HepG2 (cell line): Measurements from ENCODE around the gene TRIM62. TPM values are rescaled to one million over a fixed set of nuclear protein-coding genes. Genes with fewer than 3 reads are reported as not detected.
"Not testable (repeated sequence)": the region's sequence is repeated elsewhere in the genome, so short reads cannot be mapped to it uniquely, and the experiment has no call there.

Source experiments
- ATAC-seq: fragments of 200-7000 bp; cut with Tn5 transposase; 3 replicates; pipeline ENCODE4 v1.9.1; 2020; ENCODE audit warnings: mild to moderate bottlenecking, moderate library complexity
- BruUV-seq: library from RNA; stranded (reverse); fragments of 400-500 nt; replicated peaks from 2 replicates; lab custom pipeline; 2021; lab: Mats Ljungman, UMichigan
- CTCF ChIA-PET: fragments of 300-600 bp; formaldehyde crosslinking; extraction: SDS; loops from one replicate; lab custom pipeline; 2021; ENCODE audit warnings: low total read pairs, inconsistent platforms, low intra/inter-chr PET ratio; lab: Yijun Ruan, JAX
- POLR2A ChIA-PET: fragments of 350-600 bp; sonication (Branson Sonifier 250); formaldehyde crosslinking; loops from one replicate; lab custom pipeline; 2020; ENCODE audit warnings: antibody characterized with exemption, inconsistent platforms; lab: Yijun Ruan, JAX
- DNase-seq: peaks from one replicate; pipeline ENCODE4 v3.0.0-alpha.2; 2015; ENCODE audit warnings: low spot score
- FAIRE-seq: peaks from 3 replicates; lab custom pipeline; 2011; peaks lifted over from hg19 to GRCh38; lab: Jason Lieb, UNC
- H2AFZ ChIP-seq: one replicate; pipeline ENCODE4 v1.6.1; 2011; ENCODE audit warnings: low read length, inconsistent platforms
- H3K27ac ChIP-seq: fragments of 300-600 bp; 3 replicates; pipeline ENCODE4 v1.8.0; 2011; ENCODE audit warnings: mixed run types, mild to moderate bottlenecking, mixed read lengths, low read length, inconsistent platforms; ENCODE audit not compliant: insufficient read depth; ENCODE audit errors: extremely low read length
- H3K27me3 ChIP-seq, 2 experiments: fragments of 200-600 bp in 1 of 2; 2 replicates in 1 of 2; 3 replicates in 1 of 2; pipeline versions ENCODE4 v1.6.0 to v1.8.0; 2011; ENCODE audit warnings: low read length in 2 of 2, mild to moderate bottlenecking in 2 of 2, moderate library complexity in 2 of 2, inconsistent platforms in 1 of 2; ENCODE audit not compliant: insufficient read depth in 2 of 2, control insufficient read depth in 1 of 2
- H3K36me3 ChIP-seq, 2 experiments: fragments of 200-600 bp in 1 of 2; replicated peaks in 1 of 2; 2 replicates in 1 of 2; 3 replicates in 1 of 2; pipeline versions ENCODE4 v1.5.1 to v1.8.0; 2011; ENCODE audit warnings: low read length in 2 of 2, inconsistent platforms in 1 of 2; ENCODE audit not compliant: insufficient read depth in 2 of 2, control insufficient read depth in 1 of 2
- H3K4me1 ChIP-seq: 2 replicates; pipeline ENCODE4 v1.5.1; 2012; ENCODE audit warnings: low read length, inconsistent platforms; ENCODE audit not compliant: insufficient read depth
- H3K4me2 ChIP-seq: 2 replicates; pipeline ENCODE4 v1.6.0; 2011; ENCODE audit warnings: low read depth, low read length, inconsistent platforms
- H3K4me3 ChIP-seq, 3 experiments: fragments of 200-600 bp in 1 of 3; sonication (generic), shearing (Covaris generic) in 1 of 3; replicated peaks in 1 of 3; 2 replicates each; pipeline ENCODE4 v1.5.1; 2011 to 2016; ENCODE audit warnings: low read length in 3 of 3, inconsistent platforms in 2 of 3, low read depth in 2 of 3, mild to moderate bottlenecking in 2 of 3, control low read depth in 1 of 3, mixed read lengths in 1 of 3; ENCODE audit not compliant: insufficient read depth in 1 of 3
- H3K79me2 ChIP-seq: one replicate; pipeline ENCODE4 v1.6.1; 2011; ENCODE audit warnings: low read length, inconsistent platforms; ENCODE audit not compliant: insufficient read depth
- H3K9ac ChIP-seq: 2 replicates; pipeline ENCODE4 v1.6.0; 2011; ENCODE audit warnings: mild to moderate bottlenecking, low read depth, low read length, inconsistent platforms; ENCODE audit not compliant: insufficient read depth
- H3K9me3 ChIP-seq: 2 replicates; pipeline ENCODE4 v1.5.1; 2012; ENCODE audit warnings: mild to moderate bottlenecking, low read length
- H4K20me1 ChIP-seq: 2 replicates; pipeline ENCODE4 v1.6.0; 2011; ENCODE audit warnings: inconsistent platforms, mild to moderate bottlenecking, low read length, moderate library complexity; ENCODE audit not compliant: insufficient read depth
- HNF1A ChIP-seq, 2 experiments: sonication (generic) in 1 of 2; formaldehyde crosslinking in 1 of 2; IDR thresholded peaks; 2 replicates each; pipeline versions ENCODE4 v1.4.0 to v1.6.1; 2016 to 2020; ENCODE audit warnings: borderline replicate concordance in 1 of 2, low read depth in 1 of 2, mild to moderate bottlenecking in 1 of 2, missing genetic modification reagents in 1 of 2
- WGBS: methylation state at CpG from one replicate; pipeline ENCODE4 v1.1.6; 2017; ENCODE audit warnings: low lambda C conversion rate; 5-methylcytosine and 5-hydroxymethylcytosine counted together
- in situ Hi-C: cut with HindIII; loops from 2 replicates; pipeline ENCODE4 v1.10.0; 2017; ENCODE audit warnings: low pct_unique_long_range_greater_than_20kb; ENCODE audit not compliant: extremely low pct_ligation_motif_present
- intact Hi-C: fragments of 100-400 bp; cut with micrococcal nuclease; formaldehyde crosslinking; loops from one replicate; pipeline ENCODE4 v1.10.0; 2022; ENCODE audit not compliant: unreplicated experiment
- polyA plus RNA-seq, 8 experiments: library from polyadenylated mRNA; depleted of rRNA in 3 of 8; stranded (reverse) in 7 of 8; unstranded in 1 of 8; fragments of >200 nt; fragmentation: Illumina TruSeq in 4 of 8; extraction: Trizol in 4 of 8; gene quantifications; 2 replicates each; pipeline versions ENCODE4 v1.2.1 to v1.2.3, GENCODE V29; 2011 to 2016; ENCODE audit warnings: low read depth in 4 of 8, missing spikeins in 1 of 8, mixed read lengths in 1 of 8; ENCODE audit not compliant: insufficient read depth in 1 of 8
- total RNA-seq, 5 experiments: library from RNA; depleted of rRNA; stranded (reverse); fragments of >200 nt; fragmentation: Illumina TruSeq; extraction: Trizol; gene quantifications; 2 replicates each; pipeline ENCODE4 v1.2.3, GENCODE V29; 2016; ENCODE audit warnings: low read depth in 1 of 5

Gene TRIM62
- total and polyA plus RNA-seq, 2 of the 13 experiments (the other 11 are each of a cell fraction or from before 2014, with no cell fraction given), result 0.53 to 0.57 TPM

GRCh38 chr1:33110477-33110876, 71.4 kb downstream of the TRIM62 start (continued):
- TF ChIP-seq HNF1A (IDR thresholded peaks at IDR 0.05; ENCODE audit: low read depth) (no peak), HNF1A (CRISPR knock-in tag; IDR thresholded peaks at IDR 0.05; ENCODE audit: borderline replicate concordance) (no peak)

- intact Hi-C loops, H4K20me1 ChIP-seq, POLR2A ChIA-PET, FAIRE-seq, H3K27me3 ChIP-seq, in situ Hi-C loops, H3K9me3 ChIP-seq, H2AFZ ChIP-seq, H3K36me3 ChIP-seq, DNase-seq, H3K79me2 ChIP-seq, ATAC-seq, CTCF ChIA-PET, H3K9ac ChIP-seq, H3K27ac ChIP-seq, H3K4me2 ChIP-seq, BruUV-seq, H3K4me1 ChIP-seq, H3K4me3 ChIP-seq: not testable (repeated sequence)
- 96% methylated on average over 4 of the region's 4 CpGs for WGBS
Observed at GRCh38 chr1:33100119-33100415, 81.8 kb downstream of the TRIM62 start.
